GM21515 (cell line): ENCODE data around the gene AMACR.
"Not testable (repeated sequence)": the region's sequence is repeated elsewhere in the genome, so short reads cannot be mapped to it uniquely, and the experiment has no call there.

Source experiments
- ATAC-seq: cut with Tn5 transposase; IDR thresholded peaks from one replicate; pipeline ENCODE4 v1.9.1; 2021; ENCODE audit not compliant: unreplicated experiment

Gene AMACR

GRCh38 chr5:34038390-34038789, 30.5 kb upstream of the AMACR start:
- no peak for ATAC-seq

- no peak for ATAC-seq
Observed at GRCh38 chr5:34037726-34038125, 29.9 kb upstream of the AMACR start.

- ATAC-seq = no peak
Observed at GRCh38 chr5:34035756-34036155, 27.9 kb upstream of the AMACR start.

GRCh38 chr5:34034534-34035327, 26.9 kb upstream of the AMACR start:
- ATAC-seq = no peak

- ATAC-seq = no peak
Observed at GRCh38 chr5:34031966-34032365, 24.1 kb upstream of the AMACR start.

GRCh38 chr5:34031117-34031516, 23.3 kb upstream of the AMACR start:
- no peak for ATAC-seq

- not testable (repeated sequence) for ATAC-seq
Observed at GRCh38 chr5:34030585-34030984, 22.7 kb upstream of the AMACR start.

GRCh38 chr5:34030048-34030447, 22.2 kb upstream of the AMACR start:
- ATAC-seq = no peak

- ATAC-seq = no peak
Observed at GRCh38 chr5:34028349-34028748, 20.5 kb upstream of the AMACR start.

GRCh38 chr5:34026089-34026761, 18.4 kb upstream of the AMACR start:
- no peak for ATAC-seq

- ATAC-seq = peak; percentile 88
Observed at GRCh38 chr5:34022121-34022705, 14.4 kb upstream of the AMACR start.

GRCh38 chr5:34021334-34021733, 13.5 kb upstream of the AMACR start:
- no peak for ATAC-seq

GRCh38 chr5:34020726-34021125, 12.9 kb upstream of the AMACR start:
- no peak for ATAC-seq

GRCh38 chr5:34017254-34017653, 9.4 kb upstream of the AMACR start:
- ATAC-seq = no peak

GRCh38 chr5:34016750-34017149, 8.9 kb upstream of the AMACR start:
- no peak for ATAC-seq

- ATAC-seq = no peak
Observed at GRCh38 chr5:34016222-34016621, 8.4 kb upstream of the AMACR start.

- no peak for ATAC-seq
Observed at GRCh38 chr5:34015120-34015822, 7.4 kb upstream of the AMACR start.

- ATAC-seq = no peak
Observed at GRCh38 chr5:34014626-34015025, 6.8 kb upstream of the AMACR start.

- ATAC-seq = no peak
Observed at GRCh38 chr5:34013547-34013946, 5.7 kb upstream of the AMACR start.

GRCh38 chr5:34012791-34013190, 4.9 kb upstream of the AMACR start:
- no peak for ATAC-seq

- ATAC-seq = no peak
Observed at GRCh38 chr5:34011536-34011935, 3.7 kb upstream of the AMACR start.

- not testable (repeated sequence) for ATAC-seq
Observed at GRCh38 chr5:34010146-34010545, 2.3 kb upstream of the AMACR start.
